GM06990 (cell line): ENCODE measurements around the gene GNG8.

ENCODE experiments used
- DNase-seq: peaks from one replicate; pipeline ENCODE4 v3.0.0-alpha.2; 2011; ENCODE audit not compliant: insufficient read length; ENCODE audit errors: extremely low read depth
- H3K27me3 ChIP-seq: replicated peaks from 2 replicates; pipeline ENCODE4 v1.6.0; 2011; ENCODE audit warnings: low read length; ENCODE audit not compliant: control insufficient read depth, insufficient read depth
- H3K36me3 ChIP-seq: 2 replicates; pipeline ENCODE4 v1.5.1; 2011; ENCODE audit warnings: low read length; ENCODE audit not compliant: control insufficient read depth, insufficient read depth
- H3K4me3 ChIP-seq: replicated peaks from 2 replicates; pipeline ENCODE4 v1.5.1; 2011; ENCODE audit warnings: low read depth, mild to moderate bottlenecking, control low read depth, low read length
- CTCF ChIP-seq: IDR thresholded peaks from 2 replicates; pipeline ENCODE4 v1.5.1; 2011; ENCODE audit warnings: low read length, control low read depth, mild to moderate bottlenecking, inconsistent platforms; ENCODE audit not compliant: insufficient read depth, poor library complexity, severe bottlenecking

Gene GNG8

GRCh38 chr19:46635920-46636761 is at the start of gene GNG8:
TSS of gene GNG8 (minus strand) at chr19:46636202. CDS start at chr19:46634682, 1,520 bp downstream.
- 0 out of 2 replicates have a peak within 1 kb of the TSS, but pooled peaks have one; percentile 25 for H3K4me3 ChIP-seq
- DNase-seq: no peak
- H3K36me3 ChIP-seq: no peaks in the 10 kb centered on the region
- H3K27me3 ChIP-seq: no peaks in the 10 kb centered on the region; the same call in 1 of the 2 replicates
- TF ChIP-seq CTCF: no peak

GRCh38 chr19:46685189-46685588 is 49.2 kb upstream of the GNG8 start:
- Histone ChIP-seq H3K36me3 (peaks cover 33% of the 10 kb centered on the region), H3K27me3 (no peaks in the 10 kb centered on the region), H3K4me3 (no peak overlapping the region)
- DNase-seq: no peak
- no peak for TF ChIP-seq CTCF

GRCh38 chr19:46678110-46678732 is 42.2 kb upstream of the GNG8 start:
- Histone ChIP-seq H3K36me3 (peaks cover 39% of the 10 kb centered on the region), H3K27me3 (no peaks in the 10 kb centered on the region), H3K4me3 (no peak overlapping the region)
- peak; percentile 66 for DNase-seq
- no peak for TF ChIP-seq CTCF

GRCh38 chr19:46674416-46675178 is 38.6 kb upstream of the GNG8 start:
- DNase-seq: no peak

GRCh38 chr19:46670813-46671212 is 34.8 kb upstream of the GNG8 start:
- H3K4me3 ChIP-seq: no peak overlapping the region
- no peaks in the 10 kb centered on the region for H3K27me3 ChIP-seq
- DNase-seq: no peak
- no peak for TF ChIP-seq CTCF
- H3K36me3 ChIP-seq: peaks cover 12% of the 10 kb centered on the region

More at GRCh38 chr19:46674416-46675178, 38.6 kb upstream of the GNG8 start:
- no peak for TF ChIP-seq CTCF
- no peaks in the 10 kb centered on the region for H3K27me3 ChIP-seq
- no peak overlapping the region for H3K4me3 ChIP-seq
- peaks cover 34% of the 10 kb centered on the region for H3K36me3 ChIP-seq
